CD4-positive, alpha-beta T cell treated with Interleukin-15 for 1 hour (primary cell): Measurements from ENCODE around the gene HARS2.
"Not testable (repeated sequence)": the region's sequence is repeated elsewhere in the genome, so short reads cannot be mapped to it uniquely, and the experiment has no call there.

Experiments
- DNase-seq: peaks from one replicate; pipeline ENCODE4 v3.0.0-alpha.2; 2020

The HARS2 gene, protein sequence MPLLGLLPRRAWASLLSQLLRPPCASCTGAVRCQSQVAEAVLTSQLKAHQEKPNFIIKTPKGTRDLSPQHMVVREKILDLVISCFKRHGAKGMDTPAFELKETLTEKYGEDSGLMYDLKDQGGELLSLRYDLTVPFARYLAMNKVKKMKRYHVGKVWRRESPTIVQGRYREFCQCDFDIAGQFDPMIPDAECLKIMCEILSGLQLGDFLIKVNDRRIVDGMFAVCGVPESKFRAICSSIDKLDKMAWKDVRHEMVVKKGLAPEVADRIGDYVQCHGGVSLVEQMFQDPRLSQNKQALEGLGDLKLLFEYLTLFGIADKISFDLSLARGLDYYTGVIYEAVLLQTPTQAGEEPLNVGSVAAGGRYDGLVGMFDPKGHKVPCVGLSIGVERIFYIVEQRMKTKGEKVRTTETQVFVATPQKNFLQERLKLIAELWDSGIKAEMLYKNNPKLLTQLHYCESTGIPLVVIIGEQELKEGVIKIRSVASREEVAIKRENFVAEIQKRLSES

DNA sequence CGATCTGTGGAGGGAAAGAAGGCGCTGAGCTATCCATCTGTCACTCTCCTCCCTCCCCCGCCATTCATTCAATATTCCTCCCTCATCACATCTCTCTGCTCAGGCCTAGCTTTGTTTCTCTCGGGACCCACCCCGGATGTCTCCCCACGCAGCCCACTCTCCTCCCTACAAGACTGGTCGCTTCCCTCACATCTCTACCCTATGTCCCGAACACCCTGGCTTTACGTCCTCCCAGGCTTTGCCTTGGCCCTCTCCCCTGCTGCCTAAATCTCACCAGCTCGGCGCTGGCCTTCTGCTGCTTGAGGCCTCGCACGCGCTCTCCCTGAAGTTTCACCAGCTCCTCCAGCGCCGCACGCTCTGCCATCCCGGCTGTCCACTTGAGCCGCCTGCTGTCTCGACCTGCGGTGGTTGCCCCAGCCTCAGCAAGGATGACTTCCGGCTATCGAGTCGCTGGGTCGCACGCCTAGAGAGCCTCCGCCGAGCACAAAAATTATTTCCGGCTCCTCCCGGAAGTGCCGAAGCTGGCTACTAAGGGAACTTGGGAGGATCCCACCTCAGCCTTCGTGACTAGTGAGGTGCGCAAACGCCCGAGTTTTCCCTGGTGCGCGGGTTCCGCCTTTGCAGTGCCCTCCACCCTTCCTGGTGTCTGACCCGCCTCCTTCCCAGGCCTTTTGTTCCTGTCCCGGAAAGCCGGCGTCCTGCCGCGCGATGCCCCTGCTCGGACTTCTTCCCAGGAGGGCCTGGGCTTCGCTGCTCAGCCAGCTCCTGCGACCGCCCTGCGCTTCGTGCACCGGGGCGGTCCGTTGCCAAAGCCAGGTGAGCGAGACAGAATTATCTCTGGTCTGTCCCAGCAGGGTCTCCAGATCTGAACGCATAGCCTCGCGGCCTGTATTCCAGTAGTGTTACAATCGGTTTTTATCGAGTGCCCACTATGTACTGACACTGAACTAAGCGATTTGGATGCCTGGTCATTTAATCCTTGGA lies at the start of gene HARS2, which contains the start of gene HARS1:
Gene HARS2, plus strand, starts transcription at position 515 of the 984 bp plus-strand sequence. Its CDS starts 194 bp downstream, at position 709.
Gene HARS1, minus strand, starts transcription at position 430 of the 984 bp plus-strand sequence. Its CDS starts 66 bp downstream, at position 364.
- DNase-seq = peak; percentile 86

DNA sequence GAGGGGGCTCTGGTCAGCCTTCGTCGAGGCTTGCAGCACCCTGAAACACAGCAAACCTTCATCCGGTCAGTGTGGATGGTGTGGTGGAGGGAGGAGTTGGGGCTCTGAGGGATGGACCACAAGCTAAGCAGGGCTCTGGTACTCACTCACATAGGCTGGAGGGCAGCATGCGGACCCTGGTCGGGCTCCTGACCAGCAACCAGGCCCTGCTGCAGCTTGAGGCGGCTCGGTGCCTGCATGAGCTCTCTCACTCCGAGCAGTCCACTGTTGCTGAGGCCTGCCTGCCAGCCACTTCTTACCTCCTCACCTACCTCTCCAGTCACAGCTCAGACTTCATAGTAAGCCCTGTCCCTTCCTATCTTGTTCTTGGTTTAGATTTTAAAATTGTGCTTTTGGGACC lies 49.5 kb upstream of the HARS2 start:
- DNase-seq = no peak

GRCh38 chr5:140642718-140643117 lies 48.5 kb upstream of the HARS2 start:
- no peak for DNase-seq

- no peak for DNase-seq
Measured at GRCh38 chr5:140647042-140647419, 44.2 kb upstream of the HARS2 start.

- no peak for DNase-seq
Measured at GRCh38 chr5:140658870-140659269, 32.4 kb upstream of the HARS2 start.

DNA sequence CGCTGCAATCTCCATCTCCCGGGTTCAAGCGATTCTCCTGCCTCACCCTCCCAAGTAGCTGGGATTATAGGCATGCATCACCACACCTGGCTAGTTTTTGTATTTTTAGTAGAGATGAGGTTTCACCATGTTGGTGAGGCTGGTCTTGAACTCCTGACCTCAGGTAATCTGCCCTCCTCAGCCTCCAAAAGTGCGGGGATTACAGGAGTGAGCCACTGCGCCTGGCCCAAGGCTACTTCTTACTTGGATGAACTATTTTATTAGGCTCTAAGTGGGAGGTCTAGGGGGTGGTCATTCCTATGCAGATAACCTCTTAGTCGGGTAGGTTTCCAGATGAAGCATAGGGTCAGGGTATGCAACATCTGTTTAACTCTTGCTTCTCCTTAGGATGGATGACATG lies 30.9 kb upstream of the HARS2 start:
- not testable (repeated sequence) for DNase-seq

- no peak for DNase-seq
Measured at GRCh38 chr5:140664030-140664358, 27.3 kb upstream of the HARS2 start.

- peak; percentile 96 for DNase-seq
Measured at GRCh38 chr5:140664359-140665119, 26.7 kb upstream of the HARS2 start, which contains the start of gene WDR55. WDR55 (plus strand) TSS chr5:140664904; CDS start chr5:140664913, 9 bp downstream.

DNA sequence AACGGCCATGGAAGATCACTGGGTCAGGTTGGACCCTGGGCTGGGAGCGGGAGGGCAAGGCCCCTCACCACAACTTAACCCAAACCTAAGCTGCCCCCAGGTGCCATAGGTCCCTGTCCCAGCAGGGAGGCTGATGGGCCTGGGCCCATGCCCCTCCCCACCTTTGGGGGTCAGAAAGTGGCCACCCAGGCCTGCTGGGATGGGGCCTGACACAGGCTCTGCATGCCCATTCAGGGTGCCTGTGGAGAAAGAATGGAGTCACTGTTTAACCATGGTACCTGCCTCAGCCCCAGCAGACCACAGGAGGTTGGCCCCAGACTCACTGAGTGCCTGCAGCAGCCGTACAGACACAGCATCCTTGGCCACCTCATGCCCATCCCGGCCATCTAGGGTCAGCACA lies 20.2 kb upstream of the HARS2 start:
- DNase-seq = not testable (repeated sequence)

DNA sequence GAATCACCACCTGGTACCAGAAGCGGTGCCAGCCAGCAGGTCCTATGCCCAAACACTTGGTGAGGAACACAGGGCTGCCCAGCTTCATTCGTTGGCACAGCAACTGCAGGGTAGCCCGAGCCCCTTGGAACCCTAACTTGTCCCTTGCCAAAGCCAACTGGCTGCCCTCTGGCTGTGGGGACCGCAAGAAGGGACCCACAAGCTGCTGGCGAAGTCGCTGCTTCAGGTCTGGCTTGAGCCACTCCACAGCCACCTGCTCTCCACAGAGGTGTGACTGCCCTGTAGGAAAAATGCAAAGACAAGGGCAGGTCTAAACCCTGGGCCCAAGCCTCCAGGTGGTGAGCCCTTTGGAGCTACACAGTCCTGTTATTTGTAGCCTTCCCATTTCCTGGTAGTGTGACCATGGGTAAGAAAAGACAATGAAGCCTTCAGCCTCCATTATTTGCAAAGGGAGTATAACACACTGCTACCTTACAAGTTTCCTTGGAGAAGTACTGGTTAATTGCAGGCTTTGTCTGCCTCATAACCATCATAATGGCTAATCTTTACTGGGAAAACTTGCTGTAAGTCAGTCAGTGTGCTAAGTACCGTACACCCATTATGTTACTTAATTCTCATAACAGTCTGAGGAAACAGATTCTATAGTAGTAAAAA lies 19.7 kb upstream of the HARS2 start:
- no peak for DNase-seq

- DNase-seq = no peak
Measured at GRCh38 chr5:140672455-140673186, 18.6 kb upstream of the HARS2 start.

DNA sequence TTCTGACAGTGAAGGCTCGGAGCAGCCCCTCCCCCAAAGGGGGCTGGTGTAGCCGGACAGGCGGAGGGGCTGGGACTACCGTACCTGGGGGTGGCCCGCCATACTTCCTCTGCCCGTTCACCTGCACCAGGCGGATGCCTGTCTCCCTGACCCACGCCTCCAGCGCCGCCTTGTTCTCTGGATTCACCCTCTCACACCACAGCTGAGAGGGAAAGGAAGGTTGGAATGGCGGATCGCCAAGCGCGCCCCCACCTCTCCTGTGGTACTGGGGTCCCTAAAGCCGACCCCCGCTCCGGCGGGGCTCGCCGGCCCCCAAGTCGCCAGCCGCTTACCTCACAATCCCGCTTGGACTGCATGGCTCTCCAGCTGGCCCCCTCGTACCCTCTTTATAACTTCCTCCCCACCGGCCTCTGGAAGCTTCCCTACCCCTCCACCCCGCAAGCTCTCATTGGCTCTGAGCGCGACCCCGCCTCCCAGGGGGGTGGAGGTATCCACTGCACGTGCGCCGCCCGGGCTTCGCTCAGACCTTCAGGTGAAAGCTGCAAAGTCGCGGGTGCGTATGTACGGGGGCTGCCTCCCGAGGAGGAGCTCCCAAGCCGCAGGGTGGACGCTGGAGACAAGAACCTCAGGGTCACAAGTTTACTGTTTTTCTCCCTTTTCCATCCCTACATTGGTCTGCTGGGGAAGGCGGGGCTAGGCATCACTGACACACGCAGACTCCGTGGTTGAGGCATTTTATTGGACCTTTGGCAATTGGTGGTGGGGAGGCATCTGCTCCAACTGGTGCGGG lies 17.9 kb upstream of the HARS2 start, which contains the start of gene DND1:
Gene DND1, minus strand, starts transcription at position 390 of the 790 bp plus-strand sequence. Its CDS starts 34 bp downstream, at position 356.
- DNase-seq = no peak

- DNase-seq = no peak
Measured at GRCh38 chr5:140674211-140674610, 17.0 kb upstream of the HARS2 start.

- no peak for DNase-seq
Measured at GRCh38 chr5:140674629-140675028, 16.6 kb upstream of the HARS2 start.

GRCh38 chr5:140677947-140678346 lies 13.3 kb upstream of the HARS2 start:
- DNase-seq = no peak

DNA sequence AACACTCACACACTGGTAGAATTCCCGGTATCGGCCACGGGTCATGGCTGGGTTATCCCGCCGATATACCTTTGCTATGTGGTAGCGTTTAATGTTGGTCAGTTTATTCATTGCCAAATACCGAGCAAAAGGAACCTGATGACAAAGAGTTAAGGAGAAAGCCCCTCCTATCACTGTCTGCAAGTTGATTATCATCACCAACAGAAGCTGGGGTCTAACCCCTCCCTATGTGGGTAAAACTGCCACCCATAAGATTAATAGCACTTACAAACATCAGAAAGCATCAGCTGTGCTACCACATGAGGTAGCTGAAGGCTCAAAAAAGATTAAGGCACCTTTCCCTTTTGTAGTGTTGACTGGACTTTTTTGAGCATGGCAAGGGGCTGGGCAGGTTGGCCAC lies 12.3 kb upstream of the HARS2 start:
- DNase-seq = no peak

GRCh38 chr5:140690376-140690932 lies 801 bp upstream of the HARS2 start:
- DNase-seq = no peak

GRCh38 chr5:140694276-140694675 lies 3.0 kb downstream of the HARS2 start:
- DNase-seq = no peak

GRCh38 chr5:140696891-140697492 lies 5.7 kb downstream of the HARS2 start:
- no peak for DNase-seq
